GF-D8 (cell line): Measurements from ENCODE around the gene FHOD3.

Experiments
- DNase-seq: peaks from one replicate; lab custom pipeline; 2025; lab: John Stamatoyannopoulos, UW

The FHOD3 gene

GRCh38 chr18:36630917-36631316 lies 333.4 kb downstream of the FHOD3 start:
- no peak for DNase-seq

- DNase-seq = no peak
These were observed 336.5 kb downstream of the FHOD3 start for GRCh38 chr18:36633961-36634412.

DNA sequence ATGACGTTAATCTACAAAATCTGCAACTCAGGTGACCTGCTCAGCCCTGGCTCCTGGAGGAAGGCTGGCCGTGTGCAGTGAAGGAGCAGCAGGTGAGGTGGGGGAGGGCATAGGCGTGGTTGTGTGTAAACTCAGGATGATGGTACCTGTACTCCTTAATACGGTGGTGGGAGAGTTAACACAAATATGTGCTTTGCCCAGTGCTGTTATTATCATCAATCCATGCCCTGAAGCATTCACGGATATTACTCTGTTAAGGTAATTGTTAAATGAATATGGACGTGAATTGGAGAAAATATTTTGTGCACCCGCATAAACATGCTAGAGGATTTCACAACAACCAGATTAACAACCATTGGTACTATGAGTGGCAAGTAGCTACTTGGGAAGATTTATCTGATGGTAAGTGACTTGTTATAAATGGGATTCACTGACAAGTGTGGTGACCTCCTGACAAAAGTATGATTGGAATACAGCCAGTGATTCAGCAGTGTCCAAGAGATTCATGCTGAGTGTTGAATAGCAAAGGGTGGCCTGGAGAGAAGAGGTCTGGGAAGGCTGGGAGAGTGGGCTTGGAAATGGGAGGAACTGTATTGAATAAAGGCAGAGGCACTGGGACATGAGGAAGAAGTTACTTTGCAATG lies 337.2 kb downstream of the FHOD3 start:
- no peak for DNase-seq

- DNase-seq = no peak
These were observed 338.0 kb downstream of the FHOD3 start for GRCh38 chr18:36635414-36636096.

DNA sequence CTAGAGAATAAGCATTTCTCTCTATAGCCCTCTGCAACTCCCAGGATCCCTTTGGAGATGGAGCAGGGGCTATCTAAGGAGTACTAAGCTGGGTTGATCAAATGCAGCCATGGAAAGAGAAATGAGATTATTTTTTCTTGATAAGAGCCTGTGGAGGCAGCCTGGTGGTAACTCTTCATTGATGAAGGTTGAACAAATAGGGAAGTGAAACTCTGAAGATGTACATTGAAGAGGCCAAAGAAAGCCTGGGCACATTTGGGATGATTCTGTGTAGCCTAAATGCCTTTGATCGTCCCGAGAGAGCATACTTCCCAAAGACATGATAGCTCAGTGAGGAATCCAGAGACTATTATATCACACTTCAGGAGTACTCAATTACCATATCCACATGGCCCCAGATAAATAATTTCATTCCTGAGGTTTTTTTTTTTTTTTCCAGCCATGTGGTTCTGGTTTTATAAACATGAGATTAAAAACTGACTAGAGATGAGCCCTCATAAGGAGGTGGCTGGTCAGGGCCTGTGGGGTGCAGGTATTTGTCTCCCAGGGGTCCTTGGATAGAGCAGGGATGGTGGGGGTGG lies 338.8 kb downstream of the FHOD3 start:
- DNase-seq = no peak

DNA sequence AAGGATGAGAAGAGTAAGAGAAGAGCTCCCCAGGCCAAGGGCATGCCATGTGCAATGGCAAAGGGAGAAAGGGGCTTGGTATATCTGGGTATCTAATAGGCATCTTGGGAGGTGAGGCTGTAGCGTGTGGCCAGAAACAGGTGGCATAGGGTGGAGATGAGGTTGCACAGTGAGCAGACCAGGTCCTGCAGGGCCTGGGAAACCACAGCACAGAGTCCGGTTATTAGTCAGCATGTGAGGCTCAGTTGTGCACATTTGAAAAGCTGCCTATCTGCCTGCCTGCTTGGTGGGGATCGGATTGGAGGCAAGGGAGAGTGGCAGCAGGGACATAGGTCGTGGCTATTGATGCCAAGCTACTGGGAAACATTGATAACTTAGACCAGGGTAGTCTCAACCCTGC lies 340.7 kb downstream of the FHOD3 start:
- no peak for DNase-seq

DNA sequence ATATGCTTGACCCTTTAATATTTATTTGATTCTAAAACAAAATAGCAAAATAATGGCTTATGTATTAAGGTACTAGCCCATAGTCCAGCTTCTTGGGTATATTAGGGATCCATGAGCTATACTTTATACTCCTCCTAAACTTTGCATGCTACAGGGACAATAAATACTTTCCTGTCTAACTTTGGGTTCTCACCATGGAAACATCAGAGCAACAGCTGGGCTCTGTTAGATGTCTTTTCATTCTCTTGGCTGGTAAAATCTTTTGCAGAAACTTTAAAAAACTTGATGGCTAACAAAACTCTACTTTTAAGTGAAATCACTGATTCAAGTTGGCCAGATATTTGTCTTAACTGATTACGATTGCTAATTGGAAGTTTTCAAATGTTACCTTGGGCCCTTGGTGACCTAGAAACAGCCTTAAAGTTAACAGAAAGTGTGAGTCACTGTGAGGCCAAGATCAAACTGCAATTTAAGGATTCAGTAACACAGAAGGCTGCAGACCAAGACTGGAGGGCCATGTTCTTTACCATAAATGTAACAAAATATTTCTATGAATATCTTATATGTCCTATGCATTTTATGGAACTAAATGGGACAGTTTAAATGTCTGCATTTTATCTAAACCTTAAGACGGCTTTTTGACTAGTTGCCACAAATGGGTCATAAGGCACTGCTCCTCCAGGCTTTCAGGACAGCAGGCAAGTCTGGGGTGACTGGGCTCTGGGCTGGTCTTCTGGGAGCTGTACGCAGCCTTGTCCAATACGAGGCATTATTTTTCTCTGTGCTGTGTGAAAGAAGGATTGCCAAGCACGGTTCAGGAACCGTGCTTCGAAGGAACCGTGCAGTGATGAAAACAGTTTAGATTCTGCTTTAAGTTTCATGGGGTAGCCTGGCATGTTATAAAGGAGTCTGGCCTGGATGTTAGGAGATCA lies 342.8 kb downstream of the FHOD3 start:
- no peak for DNase-seq

DNA sequence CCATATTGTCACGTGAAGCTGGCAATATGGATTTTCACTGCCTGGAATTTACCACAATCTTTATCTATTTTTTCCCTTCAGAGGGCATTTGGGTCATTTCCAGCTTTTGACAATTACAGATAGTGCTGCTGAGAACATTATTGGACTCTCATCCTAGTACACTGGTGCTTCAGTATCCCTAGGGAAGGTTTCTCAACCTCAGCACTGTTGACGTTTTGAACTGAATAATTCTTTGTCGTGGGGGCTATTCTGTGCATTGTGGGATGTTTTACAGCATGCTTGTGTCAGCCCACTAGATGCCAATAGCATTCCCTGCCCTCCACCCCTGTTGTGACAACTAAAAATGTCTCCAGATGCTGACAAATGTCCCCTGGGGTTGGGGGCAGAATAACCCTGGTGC lies 345.5 kb downstream of the FHOD3 start:
- no peak for DNase-seq

DNA sequence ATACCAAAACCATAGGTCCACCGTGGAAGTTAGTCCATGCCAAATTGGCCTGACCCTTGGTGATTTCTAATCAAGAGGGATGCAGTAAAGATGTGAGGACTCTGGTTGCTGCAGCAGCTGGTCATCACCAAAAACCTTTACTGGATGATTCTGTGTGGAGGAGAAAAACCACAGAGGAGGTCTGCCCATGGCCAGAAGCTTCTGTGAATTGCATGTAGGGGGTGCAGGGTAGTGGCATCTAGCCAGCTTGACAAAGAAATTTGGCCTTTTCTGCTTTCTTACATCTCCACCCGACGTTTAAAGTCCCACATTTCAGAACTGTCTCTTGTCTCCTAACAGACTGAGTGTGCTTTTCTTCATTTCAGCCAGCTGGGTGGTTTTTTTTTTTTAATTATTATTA lies 351.3 kb downstream of the FHOD3 start:
- DNase-seq = no peak

DNA sequence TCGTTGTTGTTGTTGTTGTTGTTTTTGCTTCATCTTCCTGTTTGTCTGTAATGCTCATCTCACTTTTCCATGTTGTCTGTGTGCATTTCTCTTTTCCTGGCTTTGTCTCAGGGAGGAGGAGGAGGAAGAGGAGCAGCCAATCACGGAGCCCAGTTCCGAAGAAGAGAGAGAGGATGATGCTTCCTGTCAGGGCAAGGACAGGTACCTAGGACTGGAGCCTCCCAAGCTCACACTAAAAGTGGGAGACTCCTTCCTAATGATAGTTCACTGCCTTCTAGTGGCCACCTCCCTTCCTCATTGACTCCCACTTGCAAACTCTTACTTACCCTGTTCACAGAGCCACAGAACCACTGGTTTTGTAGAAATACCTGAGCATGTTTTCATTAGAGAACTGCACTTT lies 351.7 kb downstream of the FHOD3 start:
- no peak for DNase-seq

DNA sequence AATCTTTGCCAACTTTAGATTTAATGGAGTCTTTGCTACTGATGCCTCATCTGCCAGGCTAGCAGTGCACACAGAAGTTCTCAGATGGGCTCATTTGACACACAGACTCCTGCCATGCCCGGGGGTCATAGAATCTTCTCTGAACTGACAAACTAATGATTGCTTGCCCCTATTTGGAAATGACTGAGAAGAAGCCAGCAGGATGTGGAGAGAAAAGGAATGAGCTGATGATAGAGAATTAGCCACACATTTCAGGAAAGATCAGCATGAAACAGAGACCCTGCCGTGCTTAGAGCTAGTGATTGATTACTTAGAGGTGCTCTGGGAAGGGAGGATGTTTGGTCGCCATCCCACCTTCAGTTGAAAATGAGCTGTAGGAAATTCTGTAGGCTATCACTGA lies 352.8 kb downstream of the FHOD3 start:
- DNase-seq = no peak

DNA sequence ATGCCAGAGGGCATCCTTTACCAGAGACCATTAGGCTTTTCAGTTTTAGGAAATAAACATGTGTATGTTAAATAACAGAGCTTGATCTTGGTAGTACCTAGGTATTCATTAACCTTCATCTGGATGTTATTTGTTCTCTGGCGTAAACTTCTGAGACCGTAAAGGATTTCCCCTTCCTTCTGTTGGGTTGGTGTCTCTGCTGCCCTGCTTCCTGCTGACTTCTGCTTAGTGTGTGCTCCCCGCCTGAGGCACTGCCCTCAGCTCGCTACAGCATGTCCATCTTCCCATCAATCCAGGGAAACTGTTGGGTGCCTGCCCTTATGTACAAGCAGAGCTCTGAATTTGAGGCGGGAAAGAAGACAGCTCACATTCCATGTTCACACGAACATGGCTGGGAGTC lies 353.4 kb downstream of the FHOD3 start:
- no peak for DNase-seq

DNA sequence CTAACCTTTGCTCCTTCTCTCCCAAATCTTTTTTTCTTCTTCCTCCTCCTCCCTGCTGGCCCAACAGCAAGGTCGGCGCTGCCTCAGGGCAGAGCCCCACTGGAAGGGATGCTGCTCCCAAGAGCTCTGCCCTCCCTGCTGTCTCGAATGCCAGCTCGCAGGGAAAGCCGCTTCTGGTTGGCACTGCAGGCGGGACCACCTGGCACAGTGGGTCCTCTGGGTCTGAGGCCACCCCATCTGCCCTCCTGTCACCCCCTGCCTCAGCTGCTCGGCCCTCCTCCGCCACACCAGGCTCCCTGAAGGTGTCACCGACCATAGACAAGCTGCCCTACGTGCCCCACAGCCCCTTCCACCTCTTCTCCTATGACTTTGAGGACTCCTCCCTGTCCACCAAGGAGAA lies 355.0 kb downstream of the FHOD3 start:
- DNase-seq = no peak

DNA sequence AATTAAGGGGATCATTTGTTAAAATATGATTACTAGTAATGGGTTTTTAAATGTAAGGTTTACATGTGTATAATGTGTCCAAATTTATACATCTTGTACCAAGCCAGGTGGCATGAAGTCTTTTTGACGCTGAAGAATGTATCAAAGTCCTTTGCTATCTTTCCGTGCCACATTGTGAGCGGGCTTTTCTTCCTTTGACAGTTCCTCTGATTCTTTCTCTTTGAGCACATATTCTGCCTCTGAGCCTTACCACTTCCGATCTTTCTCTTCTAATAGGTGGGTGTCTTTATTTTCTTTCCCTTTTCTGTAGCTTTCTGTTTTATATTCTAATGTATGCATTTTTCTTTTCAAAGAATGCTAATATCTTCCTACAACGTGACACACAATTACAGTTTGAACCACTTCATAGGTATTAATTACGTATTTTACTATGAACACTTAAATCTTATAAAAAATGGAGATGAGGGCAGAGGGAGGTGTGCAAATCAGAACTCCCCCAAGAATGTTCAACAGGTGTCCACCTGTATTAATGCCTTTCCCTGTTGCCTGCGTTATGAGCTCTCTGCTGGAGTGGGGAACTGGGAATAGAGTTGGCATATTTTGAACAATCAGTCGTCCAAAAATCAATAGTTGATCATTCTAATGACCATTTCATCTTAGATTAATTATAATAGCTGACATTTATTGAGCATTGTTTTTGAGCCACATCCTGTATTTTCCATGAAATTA lies 355.8 kb downstream of the FHOD3 start:
- DNase-seq = no peak

DNA sequence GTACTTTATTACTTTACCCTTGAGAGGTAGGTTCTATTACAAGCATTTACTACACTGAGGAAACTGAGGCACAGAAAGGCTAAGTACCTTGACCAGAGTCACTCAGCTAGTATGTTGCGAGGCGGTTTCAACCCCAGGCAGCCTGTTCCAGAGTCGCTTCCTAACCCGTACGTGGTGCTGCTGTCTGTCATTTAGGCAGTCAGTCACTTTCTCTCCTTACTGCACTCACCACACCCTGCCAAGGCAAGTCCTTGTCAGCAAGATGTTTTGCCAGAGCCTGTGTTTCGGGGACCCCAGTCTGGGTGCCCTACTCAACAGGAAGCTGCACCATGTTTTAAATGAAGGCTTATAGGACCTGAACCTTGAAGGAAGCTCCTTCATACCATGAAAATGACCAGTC lies 356.4 kb downstream of the FHOD3 start:
- DNase-seq = no peak

- DNase-seq = no peak
These were observed 357.6 kb downstream of the FHOD3 start for GRCh38 chr18:36655074-36655473.

DNA sequence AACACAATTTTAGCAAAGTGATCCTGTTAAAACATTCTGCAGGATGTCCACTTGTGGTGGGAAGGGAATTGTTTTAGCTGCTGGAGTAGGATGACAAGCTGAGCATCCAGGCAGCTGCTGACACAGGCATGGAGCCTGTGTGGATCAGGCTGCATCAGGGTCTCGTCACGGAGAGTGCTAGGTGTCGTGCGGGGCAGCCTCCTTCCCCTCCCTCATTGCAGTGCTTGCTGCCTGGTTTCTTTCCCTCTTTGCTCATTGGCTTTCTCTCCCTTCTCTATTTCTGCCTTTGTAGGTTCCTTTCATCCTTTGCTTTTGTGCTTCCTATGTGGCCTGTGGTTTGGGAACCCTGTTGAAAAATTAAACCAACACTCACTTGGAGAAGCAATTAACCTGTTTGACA lies 358.4 kb downstream of the FHOD3 start:
- no peak for DNase-seq

GRCh38 chr18:36658611-36659010 lies 361.1 kb downstream of the FHOD3 start:
- no peak for DNase-seq

GRCh38 chr18:36660311-36660710 lies 362.8 kb downstream of the FHOD3 start:
- DNase-seq = no peak

- DNase-seq = no peak
These were observed 364.5 kb downstream of the FHOD3 start for GRCh38 chr18:36661999-36662398.

DNA sequence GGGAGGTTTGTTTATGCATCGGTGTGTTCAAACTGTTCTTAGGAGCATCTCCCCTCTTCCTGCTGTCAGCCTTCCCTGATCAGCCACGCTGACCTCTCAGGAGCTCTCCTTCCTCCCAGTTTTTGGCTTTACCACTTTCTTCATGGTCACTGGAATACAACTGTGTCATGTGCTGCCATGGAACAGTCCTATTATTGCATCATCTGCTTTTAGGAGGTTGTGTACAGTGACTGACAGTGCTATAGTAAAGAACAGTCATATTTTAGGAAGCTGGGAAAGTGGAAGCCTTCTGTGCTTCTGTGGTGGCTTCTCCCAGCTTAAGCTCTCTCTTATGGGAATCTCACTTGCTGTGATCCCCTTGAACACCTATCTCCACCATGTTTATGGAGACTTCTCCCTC lies 365.8 kb downstream of the FHOD3 start:
- DNase-seq = no peak

DNA sequence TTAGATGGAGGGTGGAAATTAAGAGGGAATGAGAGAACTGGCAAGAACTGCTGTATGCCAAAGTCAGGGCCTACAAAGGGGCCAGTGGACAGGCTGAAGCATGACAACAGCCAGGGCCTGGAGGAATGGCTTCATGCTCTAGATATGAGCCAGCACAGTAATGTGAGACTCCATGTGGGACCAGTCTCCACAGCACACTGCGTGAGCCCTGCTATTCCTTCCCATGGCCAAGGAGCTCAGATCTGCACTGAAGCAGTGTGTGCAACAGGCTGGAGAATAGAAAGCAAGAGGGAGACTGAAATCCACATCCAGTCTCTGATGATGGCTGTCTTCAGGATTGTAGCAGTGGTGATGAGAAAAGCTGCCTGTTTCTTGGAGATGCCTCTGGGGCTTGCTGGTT lies 368.4 kb downstream of the FHOD3 start:
- DNase-seq = no peak
